GM12878 (cell line): Measurements from ENCODE around the gene MRPL36. TPM values are rescaled to one million over a fixed set of nuclear protein-coding genes. Genes with fewer than 3 reads are reported as not detected.
"Not testable (repeated sequence)": the region's sequence is repeated elsewhere in the genome, so short reads cannot be mapped to it uniquely, and the experiment has no call there.

ENCODE experiments used
- ATAC-seq: fragments of 200-7000 bp; cut with Tn5 transposase; 3 replicates; pipeline ENCODE4 v1.9.1; 2020; ENCODE audit warnings: mild to moderate bottlenecking, moderate library complexity
- BruUV-seq: library from RNA; stranded (reverse); fragments of 400-500 nt; replicated peaks from 2 replicates; lab custom pipeline; 2021; lab: Mats Ljungman, UMichigan
- CTCF ChIA-PET: fragments of 300-600 bp; sonication (Branson Sonifier 250); formaldehyde crosslinking; extraction: SDS; loops from one replicate; lab custom pipeline; 2021; ENCODE audit warnings: inconsistent platforms; lab: Yijun Ruan, JAX
- POLR2A ChIA-PET: fragments of 350-600 bp; formaldehyde crosslinking; extraction: SDS; loops from one replicate; lab custom pipeline; 2021; ENCODE audit warnings: inconsistent platforms; lab: Charles Lee
- RAD21 ChIA-PET: fragments of 300-600 bp; sonication (Branson Sonifier 250); formaldehyde crosslinking; loops from one replicate; lab custom pipeline; 2023; ENCODE audit warnings: antibody characterized with exemption; ENCODE audit not compliant: unreplicated experiment; lab: Charles Lee
- SMC1A ChIA-PET: fragments of 300-600 bp; sonication (Branson Sonifier 250); formaldehyde crosslinking; loops from one replicate; lab custom pipeline; 2023; ENCODE audit not compliant: unreplicated experiment, uncharacterized antibody; lab: Charles Lee
- DNase-seq: peaks from one replicate; pipeline ENCODE4 v3.0.0-alpha.2; 2011; ENCODE audit warnings: low read depth, low spot score
- FAIRE-seq: peaks from 3 replicates; lab custom pipeline; 2011; peaks lifted over from hg19 to GRCh38; lab: Jason Lieb, UNC
- H2AFZ ChIP-seq: 2 replicates; pipeline ENCODE4 v1.6.0; 2011; ENCODE audit warnings: low read depth, low read length, control low read depth; ENCODE audit not compliant: control insufficient read depth
- H3K27ac ChIP-seq: 2 replicates; pipeline ENCODE4 v1.5.1; 2011; ENCODE audit warnings: control low read depth; ENCODE audit not compliant: control insufficient read depth, insufficient read depth
- H3K27me3 ChIP-seq, 2 experiments: replicated peaks in 1 of 2; 2 replicates each; pipeline versions ENCODE4 v1.6.0 to v1.6.1; 2011; ENCODE audit warnings: low read length in 1 of 2; ENCODE audit not compliant: control insufficient read depth in 2 of 2, insufficient read depth in 2 of 2
- H3K36me3 ChIP-seq, 2 experiments: 2 replicates each; pipeline ENCODE4 v1.5.1; 2011; ENCODE audit warnings: low read length in 1 of 2; ENCODE audit not compliant: control insufficient read depth in 2 of 2, insufficient read depth in 2 of 2
- H3K4me1 ChIP-seq: 2 replicates; pipeline ENCODE4 v1.6.1; 2011; ENCODE audit warnings: mild to moderate bottlenecking, low read length, moderate library complexity, mixed read lengths; ENCODE audit not compliant: control insufficient read depth, insufficient read depth
- H3K4me2 ChIP-seq: 2 replicates; pipeline ENCODE4 v1.6.0; 2011; ENCODE audit warnings: control low read depth; ENCODE audit not compliant: control insufficient read depth, insufficient read depth
- H3K4me3 ChIP-seq: fragments of 200-600 bp; sonication (generic); 2 replicates; pipeline ENCODE4 v1.5.1; 2016
- H3K79me2 ChIP-seq: 2 replicates; pipeline ENCODE4 v1.6.0; 2011; ENCODE audit warnings: low read length; ENCODE audit not compliant: control insufficient read depth, insufficient read depth
- H3K9ac ChIP-seq: 2 replicates; pipeline ENCODE4 v1.8.0; 2011; ENCODE audit warnings: low read length, control low read depth, mixed read lengths; ENCODE audit not compliant: control insufficient read depth, insufficient read depth
- H3K9me3 ChIP-seq: replicated peaks from 3 replicates; pipeline ENCODE4 v1.5.1; 2011; ENCODE audit warnings: mild to moderate bottlenecking, low read length; ENCODE audit not compliant: control insufficient read depth, insufficient read depth
- H4K20me1 ChIP-seq: 2 replicates; pipeline ENCODE4 v1.6.0; 2011; ENCODE audit not compliant: control insufficient read depth, insufficient read depth
- CEBPZ ChIP-seq: fragments of 150-350 bp; IDR thresholded peaks from 2 replicates; pipeline ENCODE4 v1.6.1; 2016; ENCODE audit warnings: low read depth, low read length
- PML ChIP-seq: IDR thresholded peaks from 2 replicates; pipeline ENCODE4 v1.6.1; 2012; ENCODE audit warnings: low read length, inconsistent platforms
- YBX1 ChIP-seq: fragments of 450-650 bp; IDR thresholded peaks from 2 replicates; pipeline ENCODE4 v1.6.1; 2016; ENCODE audit warnings: antibody characterized with exemption
- WGBS: methylation state at CpG from one replicate; pipeline ENCODE4 v1.1.6; 2016; ENCODE audit warnings: low lambda C conversion rate; ENCODE audit not compliant: insufficient replicate concordance, insufficient coverage; ENCODE audit errors: missing lambda C conversion rate; 5-methylcytosine and 5-hydroxymethylcytosine counted together
- in situ Hi-C: fragments of 300-500 bp; cut with MboI; formaldehyde crosslinking; loops from 9 replicates; pipeline ENCODE4 v1.14.3; 2018; ENCODE audit warnings: mixed read lengths
- intact Hi-C: fragments of 100-400 bp; cut with micrococcal nuclease; formaldehyde crosslinking; loops from one replicate; pipeline ENCODE4 v1.14.2; 2022; ENCODE audit not compliant: unreplicated experiment
- polyA plus RNA-seq, 11 experiments: library from polyadenylated mRNA; depleted of rRNA in 4 of 11; unstranded in 6 of 11; stranded (reverse) in 5 of 11; fragments of >200 nt; fragmentation: Nextera tagmentation in 4 of 11; fragmentation: Illumina TruSeq in 1 of 11; extraction: Ambion mirVana in 4 of 11; extraction: Trizol in 1 of 11; gene quantifications; 1 replicate in 1 of 11; 2 replicates in 10 of 11; pipeline versions ENCODE4 v1.2.1 to v1.2.3, GENCODE V29; 2011 to 2016; ENCODE audit warnings: inconsistent platforms in 2 of 11, missing spikeins in 2 of 11, low read depth in 1 of 11
- total RNA-seq, 4 experiments: library from RNA; depleted of rRNA in 3 of 4; stranded (reverse); fragments of >200 nt in 3 of 4; fragmentation: Illumina TruSeq in 1 of 4; extraction: Trizol in 1 of 4; gene quantifications; 2 replicates each; pipeline versions ENCODE4 v1.2.1 to v1.2.3, GENCODE V29; 2013 to 2021

The MRPL36 gene
- total and polyA plus RNA-seq, 10 of the 15 experiments (the other 5 are each of a cell fraction or from before 2014, with no cell fraction given) = 89.2 to 559 (median 152) TPM

GRCh38 chr5:1845696-1846095, 46.1 kb upstream of the MRPL36 start:
- Histone ChIP-seq H3K4me2 (no peak overlapping the region), H3K36me3 (no peaks in the 10 kb centered on the region), H4K20me1 (no peaks in the 10 kb centered on the region), H3K9ac (no peak overlapping the region), H3K27me3 (no peaks in the 10 kb centered on the region; a peak in 2 of 4 replicates), H3K79me2 (no peaks in the 10 kb centered on the region), H3K27ac (no peak overlapping the region), H3K9me3 (no peaks in the 10 kb centered on the region), H3K4me1 (no peaks in the 10 kb centered on the region), H3K4me3 (no peak overlapping the region), H2AFZ (no peak overlapping the region)
- SMC1A ChIA-PET = no interaction called here
- in situ Hi-C loops (no loop called here), intact Hi-C loops (no loop called here)
- no peak for FAIRE-seq
- no peak for ATAC-seq
- CTCF ChIA-PET = no interaction called here
- no TSS peak for BruUV-seq
- 39% methylated on average over 1 of the region's 1 CpG for WGBS
- POLR2A ChIA-PET = no interaction called here
- no peak for TF ChIP-seq CEBPZ
- RAD21 ChIA-PET = no interaction called here
- DNase-seq = no peak

GRCh38 chr5:1844708-1845436, 45.2 kb upstream of the MRPL36 start:
- RAD21 ChIA-PET = no interaction called here
- ATAC-seq = no peak
- Histone ChIP-seq H3K4me1 (no peaks in the 10 kb centered on the region), H3K9ac (no peak overlapping the region), H3K9me3 (no peaks in the 10 kb centered on the region), H3K27ac (no peak overlapping the region), H3K27me3 (peaks cover 0 to 2% of the 10 kb centered on the region in 2 experiments; a peak in 2 of 4 replicates), H3K79me2 (no peaks in the 10 kb centered on the region), H3K36me3 (no peaks in the 10 kb centered on the region), H3K4me3 (no peak overlapping the region), H3K4me2 (no peak overlapping the region), H2AFZ (no peak overlapping the region), H4K20me1 (no peaks in the 10 kb centered on the region)
- no peak for FAIRE-seq
- SMC1A ChIA-PET = no interaction called here
- intact Hi-C loops = no loop called here
- CTCF ChIA-PET = no interaction called here
- in situ Hi-C loops = no loop called here
- no TSS peak for BruUV-seq
- POLR2A ChIA-PET = no interaction called here
- TF ChIP-seq YBX1 = no peak
- TF ChIP-seq PML = no peak
- 79% methylated on average over 5 of the region's 5 CpGs for WGBS
- DNase-seq = no peak

- H4K20me1 ChIP-seq, H3K4me2 ChIP-seq, ATAC-seq, DNase-seq, H3K27ac ChIP-seq, RAD21 ChIA-PET, H3K9me3 ChIP-seq, H3K4me1 ChIP-seq, H3K4me3 ChIP-seq, H3K9ac ChIP-seq, in situ Hi-C loops, H2AFZ ChIP-seq, BruUV-seq, CTCF ChIA-PET, SMC1A ChIA-PET, H3K36me3 ChIP-seq, H3K27me3 ChIP-seq, H3K79me2 ChIP-seq, intact Hi-C loops, FAIRE-seq, POLR2A ChIA-PET: not testable (repeated sequence)
- 25% methylated on average over 10 of the region's 10 CpGs for WGBS
Measured at GRCh38 chr5:1843761-1844160, 44.1 kb upstream of the MRPL36 start.
